Psoas muscle (tissue), 8 donors: ENCODE measurements around the gene MEIOB. TPM values are rescaled to one million over a fixed set of nuclear protein-coding genes. Genes with fewer than 3 reads are reported as not detected.

Experiments
- ATAC-seq, 4 donors: fragments of 200-7000 bp; cut with Tn5 transposase; one replicate each; pipeline ENCODE4 v1.9.1; 2020; ENCODE audit warnings: moderate library complexity in 3 of 4, mild to moderate bottlenecking in 2 of 4
- DNase-seq, 2 donors: peaks; one replicate each; pipeline ENCODE4 v3.0.0-alpha.2; 2020
- H3K27ac ChIP-seq: fragments of 200-600 bp; one replicate; pipeline ENCODE4 v1.8.0; 2022
- H3K27me3 ChIP-seq, 3 donors: fragments of 200-600 bp in 1 of 3; one replicate each; pipeline versions ENCODE4 v1.6.1 to v1.8.0; 2013 to 2022; ENCODE audit warnings: low read length in 2 of 3, mild to moderate bottlenecking in 2 of 3, moderate library complexity in 1 of 3; ENCODE audit not compliant: insufficient read depth in 3 of 3
- H3K36me3 ChIP-seq, 2 donors: fragments of 200-600 bp in 1 of 2; one replicate each; pipeline versions ENCODE4 v1.6.1 to v1.8.0; 2013 to 2022; ENCODE audit warnings: low read depth in 1 of 2, mild to moderate bottlenecking in 1 of 2, moderate library complexity in 1 of 2; ENCODE audit not compliant: insufficient read depth in 1 of 2
- H3K4me1 ChIP-seq: fragments of 200-600 bp; one replicate; pipeline ENCODE4 v1.8.0; 2022
- H3K4me3 ChIP-seq: fragments of 200-600 bp; one replicate; pipeline ENCODE4 v1.8.0; 2022; ENCODE audit warnings: mild to moderate bottlenecking
- H3K9me3 ChIP-seq: fragments of 200-600 bp; one replicate; pipeline ENCODE4 v1.8.0; 2022
- WGBS, 3 donors: extraction: QIAGEN DNeasy Blood & Tissue Kit; methylation state at CpG; one replicate each; pipeline versions ENCODE4 v1.1.6 to v1.1.7; 2013; 5-methylcytosine and 5-hydroxymethylcytosine counted together
- intact Hi-C, 2 donors: fragments of 100-400 bp; cut with DNase I; formaldehyde crosslinking; loops; one replicate each; pipeline versions ENCODE4 v1.11.0 to v1.14.2; 2022
- polyA plus RNA-seq, 3 donors: library from polyadenylated mRNA; stranded (reverse); fragments of 200-250 nt; gene quantifications; one replicate each; pipeline ENCODE4 v1.2.3, GENCODE V29; 2013
- total RNA-seq, 4 donors: library from RNA; stranded (reverse); fragmentation: NEBNext Ultra II Directional in 2 of 4; extraction: Animal tissue kit (Norgen Biotek cat#: 25700) in 2 of 4; gene quantifications; one replicate each; pipeline versions ENCODE4 v1.2.1 to v1.2.4, GENCODE V29; 2021 to 2023
- TF ChIP-seq, protein P1 (sequence below): fragments of 200-600 bp; IDR thresholded peaks from one replicate; pipeline ENCODE4 v1.8.0; 2022; ENCODE audit warnings: antibody characterized with exemption
- donor health status: healthy with polysubstance abuse.
- donor health status: DM: no; HTN: no; CAD: no; lungs with moderate emphysema.
- donor health status: Bipolar disorder and iron deficiency.
- donor health status: healthy.
- donor health status: DM: yes; HTN: yes; CAD: no.
- donor health status: DM: no; HTN: no; CAD: no.
- donor health status: DM: no; HTN: no; CAD: no.
- donor health status: DM: yes; HTN: yes; CAD: no.

MEIOB gene
- total and polyA plus RNA-seq, 7 donors, result not detected

DNA sequence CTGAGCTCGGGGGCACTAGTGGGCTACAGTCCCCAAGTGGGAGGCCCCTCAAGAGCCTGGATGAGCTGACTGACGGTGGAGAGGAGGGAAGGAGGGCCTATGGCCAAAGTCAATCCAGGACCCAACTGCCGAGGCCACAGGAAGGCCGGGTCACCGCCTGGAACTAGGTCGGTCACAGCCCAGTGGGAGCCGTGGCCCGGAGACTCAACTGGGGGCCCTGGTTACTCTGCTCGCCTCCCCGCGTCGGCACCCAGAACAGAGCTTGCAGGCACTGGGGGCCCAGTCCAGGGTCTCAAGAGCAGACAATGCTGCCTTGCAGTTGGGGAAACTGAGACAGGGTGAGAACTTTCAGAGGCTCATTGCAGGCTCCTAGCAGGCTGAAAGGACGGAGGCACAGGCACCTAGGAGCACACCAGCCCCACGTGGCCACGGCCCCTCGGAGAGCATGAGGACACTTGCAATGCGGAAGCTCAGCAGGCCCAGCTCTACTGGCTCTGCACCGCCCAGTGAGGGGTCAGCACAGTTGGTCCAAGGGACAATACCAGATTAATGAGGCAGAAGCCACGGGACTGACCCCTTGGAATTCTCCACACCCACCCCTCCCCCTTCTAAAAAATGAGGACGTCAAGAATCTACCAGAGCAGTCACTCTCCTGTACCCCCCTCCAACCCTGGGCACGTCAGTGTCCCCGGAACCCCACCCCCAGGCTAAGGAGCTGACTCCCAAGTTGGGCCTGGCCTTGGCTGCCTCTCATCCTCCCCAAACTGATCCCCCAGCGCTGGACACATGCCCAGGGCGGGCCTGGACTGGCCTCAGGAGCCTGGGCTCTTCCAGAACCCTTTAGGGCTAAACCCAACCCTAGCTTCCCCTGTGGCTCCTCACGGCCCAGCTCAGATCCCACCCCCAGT, 44.0 kb upstream of the MEIOB start:
- TF ChIP-seq, protein P1, sequence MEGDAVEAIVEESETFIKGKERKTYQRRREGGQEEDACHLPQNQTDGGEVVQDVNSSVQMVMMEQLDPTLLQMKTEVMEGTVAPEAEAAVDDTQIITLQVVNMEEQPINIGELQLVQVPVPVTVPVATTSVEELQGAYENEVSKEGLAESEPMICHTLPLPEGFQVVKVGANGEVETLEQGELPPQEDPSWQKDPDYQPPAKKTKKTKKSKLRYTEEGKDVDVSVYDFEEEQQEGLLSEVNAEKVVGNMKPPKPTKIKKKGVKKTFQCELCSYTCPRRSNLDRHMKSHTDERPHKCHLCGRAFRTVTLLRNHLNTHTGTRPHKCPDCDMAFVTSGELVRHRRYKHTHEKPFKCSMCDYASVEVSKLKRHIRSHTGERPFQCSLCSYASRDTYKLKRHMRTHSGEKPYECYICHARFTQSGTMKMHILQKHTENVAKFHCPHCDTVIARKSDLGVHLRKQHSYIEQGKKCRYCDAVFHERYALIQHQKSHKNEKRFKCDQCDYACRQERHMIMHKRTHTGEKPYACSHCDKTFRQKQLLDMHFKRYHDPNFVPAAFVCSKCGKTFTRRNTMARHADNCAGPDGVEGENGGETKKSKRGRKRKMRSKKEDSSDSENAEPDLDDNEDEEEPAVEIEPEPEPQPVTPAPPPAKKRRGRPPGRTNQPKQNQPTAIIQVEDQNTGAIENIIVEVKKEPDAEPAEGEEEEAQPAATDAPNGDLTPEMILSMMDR, result no peak
- Histone ChIP-seq H3K36me3 (no peaks in the 10 kb centered on the region), H3K4me3 (no peak overlapping the region), H3K4me1 (no peaks in the 10 kb centered on the region), H3K27ac (no peak overlapping the region), H3K27me3 (peaks cover 0 to 65% (median 28%) of the 10 kb centered on the region in 3 donors), H3K9me3 (no peaks in the 10 kb centered on the region)
- 58 to 62% (median 60%) methylated on average over 22 to 25 of the region's 25 CpGs for WGBS, 3 donors
- DNase-seq (no peak), ATAC-seq (no peak)
- intact Hi-C loops, result no loop called here

DNA sequence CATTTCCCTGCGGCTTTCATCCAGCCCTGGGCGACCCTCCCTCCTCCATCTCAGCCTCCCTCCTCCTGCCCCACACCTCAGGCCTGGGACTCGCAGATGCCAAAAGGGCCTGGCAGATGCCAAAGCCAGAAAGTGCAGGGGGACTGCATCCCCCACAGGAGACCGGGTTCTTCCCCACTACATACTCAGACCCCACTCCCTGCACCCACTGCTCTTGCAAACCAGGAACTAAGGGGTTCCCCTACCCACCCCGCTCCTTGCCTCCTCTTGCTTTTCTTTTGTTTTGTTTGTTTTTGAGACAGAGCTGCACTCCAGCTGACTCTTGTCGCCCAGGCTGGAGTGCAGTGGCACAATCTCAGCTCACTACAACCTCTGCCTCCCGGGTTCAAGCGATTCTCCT, 43.0 kb upstream of the MEIOB start:
- peaks cover 0 to 57% (median 29%) of the 10 kb centered on the region in 3 donors for H3K27me3 ChIP-seq
- no peak overlapping the region for H3K27ac ChIP-seq
- TF ChIP-seq, protein P1, result no peak
- DNase-seq (no peak), ATAC-seq (no peak)
- intact Hi-C loops, result no loop called here
- WGBS, 3 donors, result 44 to 52% (median 44%) methylated on average over 8 of the region's 8 CpGs
- no peaks in the 10 kb centered on the region for H3K4me1 ChIP-seq
- no peaks in the 10 kb centered on the region for H3K36me3 ChIP-seq
- H3K9me3 ChIP-seq, result no peaks in the 10 kb centered on the region
- no peak overlapping the region for H3K4me3 ChIP-seq

DNA sequence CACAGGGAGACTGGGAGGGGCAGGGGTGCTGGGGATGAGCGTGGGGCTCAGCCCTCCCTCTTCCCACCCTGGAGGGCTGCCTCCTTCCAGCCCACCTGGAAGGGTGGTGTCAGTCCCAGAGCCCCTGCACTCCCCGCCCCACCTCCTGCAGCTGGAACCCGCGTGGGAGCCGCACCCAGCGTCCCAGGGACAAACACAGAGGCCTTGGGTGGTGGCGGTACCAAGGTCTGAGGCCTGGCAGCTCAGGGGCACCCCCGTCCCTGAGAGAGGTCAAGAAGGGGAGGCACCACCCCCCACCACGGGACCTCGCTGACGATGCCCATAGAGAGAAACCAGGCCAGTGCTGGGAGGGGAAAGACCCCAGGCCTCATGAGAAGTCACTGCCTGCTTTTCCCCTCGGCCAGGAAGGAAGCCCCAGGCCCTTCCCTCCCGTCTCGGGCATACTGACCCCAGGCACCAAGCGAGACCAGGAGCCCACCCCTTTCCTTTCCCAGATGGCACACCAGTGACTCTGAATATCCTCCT, 42.2 kb upstream of the MEIOB start:
- Histone ChIP-seq H3K4me1 (no peaks in the 10 kb centered on the region), H3K9me3 (no peaks in the 10 kb centered on the region), H3K36me3 (no peaks in the 10 kb centered on the region), H3K27ac (no peak overlapping the region), H3K27me3 (peaks cover 0 to 57% (median 24%) of the 10 kb centered on the region in 3 donors), H3K4me3 (no peak overlapping the region)
- 29 to 41% (median 38%) methylated on average over 11 to 15 of the region's 15 CpGs for WGBS, 3 donors
- intact Hi-C loops, result no loop called here
- TF ChIP-seq, protein P1, result no peak
- DNase-seq (no peak), ATAC-seq (no peak)

DNA sequence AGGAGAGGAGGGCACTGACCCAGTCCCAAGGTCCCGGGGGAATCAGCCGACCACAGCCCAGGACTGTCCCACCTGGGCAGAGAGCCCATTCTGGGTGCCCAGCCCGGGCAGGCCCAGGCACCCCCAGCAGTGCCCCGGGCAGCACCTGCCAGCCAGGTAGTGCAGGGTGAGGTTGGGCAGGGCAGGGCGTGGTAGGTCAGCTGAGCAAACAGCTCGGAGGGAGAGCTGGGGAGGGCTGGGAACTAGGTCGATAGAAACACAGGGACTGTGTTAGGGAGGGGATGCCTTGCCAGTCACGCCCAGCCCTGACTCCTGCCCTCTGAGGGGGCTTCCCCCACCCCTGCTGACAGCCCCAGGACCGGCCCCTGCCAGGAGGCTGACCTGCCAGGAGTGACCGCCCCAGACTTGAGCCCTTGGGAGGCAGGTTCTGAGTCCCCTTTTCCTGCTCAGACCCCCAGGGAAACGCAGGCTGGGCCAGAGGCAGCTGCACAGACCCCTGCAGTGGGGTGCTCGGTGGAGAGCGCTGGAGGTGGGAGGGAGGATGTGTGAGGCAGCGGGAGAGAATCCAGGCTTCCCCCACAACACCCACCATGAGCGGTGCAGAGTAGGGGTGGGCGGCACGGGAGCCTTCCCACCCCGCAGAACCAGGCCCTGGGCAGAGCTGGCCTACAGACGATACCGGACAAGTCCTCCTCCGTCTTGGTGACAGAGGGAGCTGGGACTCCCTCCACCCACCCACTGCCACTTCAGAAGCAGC, 41.5 kb upstream of the MEIOB start:
- no peak overlapping the region for H3K4me3 ChIP-seq
- H3K27me3 ChIP-seq, result peaks cover 0 to 57% (median 19%) of the 10 kb centered on the region in 3 donors
- ATAC-seq (no peak), DNase-seq (no peak)
- no peak overlapping the region for H3K27ac ChIP-seq
- H3K4me1 ChIP-seq, result no peaks in the 10 kb centered on the region
- TF ChIP-seq, protein P1, result no peak
- no peaks in the 10 kb centered on the region for H3K36me3 ChIP-seq
- WGBS, 3 donors, result 44 to 45% (median 45%) methylated on average over 15 to 21 of the region's 21 CpGs
- H3K9me3 ChIP-seq, result no peaks in the 10 kb centered on the region
- intact Hi-C loops, result no loop called here
